HepG2 (cell line): ENCODE data around the gene SRRT. TPM values are rescaled to one million over a fixed set of nuclear protein-coding genes. Genes with fewer than 3 reads are reported as not detected.

Experiments used
- CAMTA2 ChIP-seq: sonication (generic); formaldehyde crosslinking; IDR thresholded peaks from 2 replicates; pipeline ENCODE4 v1.4.0; 2020; ENCODE audit warnings: mild to moderate bottlenecking, missing genetic modification reagents, borderline replicate concordance
- GABPB1 ChIP-seq: IDR thresholded peaks from 2 replicates; pipeline ENCODE4 v1.6.1; 2016; ENCODE audit warnings: mild to moderate bottlenecking, missing genetic modification reagents, moderate library complexity, missing compliant biosample characterization
- GTF2F1 ChIP-seq: fragments of 150-350 bp; IDR thresholded peaks from 2 replicates; pipeline ENCODE4 v1.6.1; 2014; ENCODE audit warnings: low read length
- KAT7 ChIP-seq: IDR thresholded peaks from 2 replicates; pipeline ENCODE4 v1.6.1; 2018; ENCODE audit warnings: borderline replicate concordance, missing compliant biosample characterization
- LCORL ChIP-seq, 2 experiments: fragments of 450-650 bp in 1 of 2; sonication (generic) in 1 of 2; formaldehyde crosslinking in 1 of 2; IDR thresholded peaks; 2 replicates each; pipeline versions ENCODE4 v1.5.0 to v1.6.1; 2017 to 2020; ENCODE audit warnings: antibody characterized with exemption in 1 of 2, missing genetic modification reagents in 1 of 2
- MAZ ChIP-seq, 2 experiments: sonication (generic) in 1 of 2; formaldehyde crosslinking in 1 of 2; IDR thresholded peaks; 2 replicates each; pipeline versions ENCODE4 v1.5.0 to v1.6.1; 2012 to 2020; ENCODE audit warnings: low read depth in 2 of 2, mild to moderate bottlenecking in 2 of 2, borderline replicate concordance in 1 of 2, improper control_type of control experiment in 1 of 2, low read length in 1 of 2, missing genetic modification reagents in 1 of 2, moderate library complexity in 1 of 2
- ZFP36 ChIP-seq: fragments of 150-350 bp; IDR thresholded peaks from 2 replicates; pipeline ENCODE4 v1.6.1; 2018; ENCODE audit warnings: borderline replicate concordance, low read length, low read depth; ENCODE audit not compliant: partially characterized antibody
- ZNF282 ChIP-seq: fragments of 450-650 bp; IDR thresholded peaks from 2 replicates; pipeline ENCODE4 v1.6.1; 2018; ENCODE audit not compliant: partially characterized antibody
- ZNF430 ChIP-seq: sonication (generic); formaldehyde crosslinking; IDR thresholded peaks from 2 replicates; pipeline ENCODE4 v1.9.0; 2021; ENCODE audit warnings: mild to moderate bottlenecking, missing genetic modification reagents
- polyA plus RNA-seq, 8 experiments: library from polyadenylated mRNA; depleted of rRNA in 3 of 8; stranded (reverse) in 7 of 8; unstranded in 1 of 8; fragments of >200 nt; fragmentation: Illumina TruSeq in 4 of 8; extraction: Trizol in 4 of 8; gene quantifications; 2 replicates each; pipeline versions ENCODE4 v1.2.1 to v1.2.3, GENCODE V29; 2011 to 2016; ENCODE audit warnings: low read depth in 4 of 8, missing spikeins in 1 of 8, mixed read lengths in 1 of 8; ENCODE audit not compliant: insufficient read depth in 1 of 8
- total RNA-seq, 5 experiments: library from RNA; depleted of rRNA; stranded (reverse); fragments of >200 nt; fragmentation: Illumina TruSeq; extraction: Trizol; gene quantifications; 2 replicates each; pipeline ENCODE4 v1.2.3, GENCODE V29; 2016; ENCODE audit warnings: low read depth in 1 of 5
- TF ChIP-seq, protein P1 (sequence below): sonication (generic); formaldehyde crosslinking; conservative IDR thresholded peaks from 2 replicates; pipeline ENCODE4 v1.4.0; 2020; ENCODE audit warnings: mild to moderate bottlenecking, missing genetic modification reagents, moderate library complexity
- TF ChIP-seq, protein P2 (sequence below): sonication (generic); formaldehyde crosslinking; IDR thresholded peaks from 2 replicates; pipeline ENCODE4 v1.5.1; 2020; ENCODE audit warnings: mild to moderate bottlenecking, missing genetic modification reagents
- TF ChIP-seq, protein P3 (sequence below), 2 experiments: sonication (generic) in 1 of 2; formaldehyde crosslinking in 1 of 2; IDR thresholded peaks; 2 replicates each; pipeline versions ENCODE4 v1.6.1 to v1.9.0; 2014 to 2022; ENCODE audit warnings: antibody characterized with exemption in 1 of 2, borderline replicate concordance in 1 of 2, inconsistent platforms in 1 of 2, low read depth in 1 of 2, missing genetic modification reagents in 1 of 2

SRRT gene
- total and polyA plus RNA-seq, 2 of the 13 experiments (the other 11 are each of a cell fraction or from before 2014, with no cell fraction given): 26.2 to 106 TPM

DNA sequence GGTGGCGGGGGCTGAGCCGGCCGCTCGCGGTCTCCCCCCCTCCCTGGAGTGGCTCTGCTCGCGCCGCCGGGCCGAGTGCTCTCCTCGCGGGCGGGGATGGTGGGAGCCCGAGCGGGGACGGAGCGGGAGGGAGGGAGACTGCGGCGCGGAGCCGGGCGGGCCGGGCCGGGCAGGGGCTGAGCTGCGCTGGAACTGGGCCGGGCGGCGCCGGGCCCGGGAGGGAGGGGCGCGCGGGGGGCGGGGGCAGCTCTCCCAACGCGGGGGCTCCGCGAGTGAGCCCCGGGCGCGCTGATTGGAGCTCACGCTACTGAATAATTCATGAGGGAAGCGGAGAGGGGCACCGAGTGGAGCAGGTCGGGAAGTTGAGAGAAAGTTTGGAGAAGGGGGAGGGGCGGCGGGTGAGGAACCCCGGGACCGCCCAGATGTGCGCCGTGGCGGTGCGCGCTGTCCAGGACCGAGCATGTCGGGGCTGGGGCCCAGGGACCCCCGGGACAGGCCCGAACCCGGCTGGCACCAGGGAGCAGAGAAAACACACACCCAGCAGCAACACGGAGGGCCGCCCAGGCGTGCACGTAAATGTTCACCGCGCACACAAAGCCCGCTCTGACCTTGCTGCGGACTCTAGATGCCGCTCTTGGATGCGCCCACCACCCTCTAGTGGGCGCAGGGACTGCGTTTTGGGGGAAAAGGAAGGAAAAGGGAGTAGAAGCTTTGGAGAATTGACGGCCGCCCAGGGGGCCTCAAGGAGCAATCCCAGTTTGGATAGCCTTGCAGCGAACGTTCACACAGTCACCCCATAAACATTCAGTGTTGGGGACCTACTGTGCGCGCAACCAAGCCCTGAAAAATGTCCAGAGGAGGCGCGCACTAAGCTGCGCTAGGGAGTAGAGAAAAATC, 47.3 kb upstream of the SRRT start, which contains the start of gene EPHB4 (continued):
- TF ChIP-seq, protein P1, sequence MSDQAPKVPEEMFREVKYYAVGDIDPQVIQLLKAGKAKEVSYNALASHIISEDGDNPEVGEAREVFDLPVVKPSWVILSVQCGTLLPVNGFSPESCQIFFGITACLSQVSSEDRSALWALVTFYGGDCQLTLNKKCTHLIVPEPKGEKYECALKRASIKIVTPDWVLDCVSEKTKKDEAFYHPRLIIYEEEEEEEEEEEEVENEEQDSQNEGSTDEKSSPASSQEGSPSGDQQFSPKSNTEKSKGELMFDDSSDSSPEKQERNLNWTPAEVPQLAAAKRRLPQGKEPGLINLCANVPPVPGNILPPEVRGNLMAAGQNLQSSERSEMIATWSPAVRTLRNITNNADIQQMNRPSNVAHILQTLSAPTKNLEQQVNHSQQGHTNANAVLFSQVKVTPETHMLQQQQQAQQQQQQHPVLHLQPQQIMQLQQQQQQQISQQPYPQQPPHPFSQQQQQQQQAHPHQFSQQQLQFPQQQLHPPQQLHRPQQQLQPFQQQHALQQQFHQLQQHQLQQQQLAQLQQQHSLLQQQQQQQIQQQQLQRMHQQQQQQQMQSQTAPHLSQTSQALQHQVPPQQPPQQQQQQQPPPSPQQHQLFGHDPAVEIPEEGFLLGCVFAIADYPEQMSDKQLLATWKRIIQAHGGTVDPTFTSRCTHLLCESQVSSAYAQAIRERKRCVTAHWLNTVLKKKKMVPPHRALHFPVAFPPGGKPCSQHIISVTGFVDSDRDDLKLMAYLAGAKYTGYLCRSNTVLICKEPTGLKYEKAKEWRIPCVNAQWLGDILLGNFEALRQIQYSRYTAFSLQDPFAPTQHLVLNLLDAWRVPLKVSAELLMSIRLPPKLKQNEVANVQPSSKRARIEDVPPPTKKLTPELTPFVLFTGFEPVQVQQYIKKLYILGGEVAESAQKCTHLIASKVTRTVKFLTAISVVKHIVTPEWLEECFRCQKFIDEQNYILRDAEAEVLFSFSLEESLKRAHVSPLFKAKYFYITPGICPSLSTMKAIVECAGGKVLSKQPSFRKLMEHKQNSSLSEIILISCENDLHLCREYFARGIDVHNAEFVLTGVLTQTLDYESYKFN (CRISPR knock-in tag): peak; percentile 63
- TF ChIP-seq, protein P2, sequence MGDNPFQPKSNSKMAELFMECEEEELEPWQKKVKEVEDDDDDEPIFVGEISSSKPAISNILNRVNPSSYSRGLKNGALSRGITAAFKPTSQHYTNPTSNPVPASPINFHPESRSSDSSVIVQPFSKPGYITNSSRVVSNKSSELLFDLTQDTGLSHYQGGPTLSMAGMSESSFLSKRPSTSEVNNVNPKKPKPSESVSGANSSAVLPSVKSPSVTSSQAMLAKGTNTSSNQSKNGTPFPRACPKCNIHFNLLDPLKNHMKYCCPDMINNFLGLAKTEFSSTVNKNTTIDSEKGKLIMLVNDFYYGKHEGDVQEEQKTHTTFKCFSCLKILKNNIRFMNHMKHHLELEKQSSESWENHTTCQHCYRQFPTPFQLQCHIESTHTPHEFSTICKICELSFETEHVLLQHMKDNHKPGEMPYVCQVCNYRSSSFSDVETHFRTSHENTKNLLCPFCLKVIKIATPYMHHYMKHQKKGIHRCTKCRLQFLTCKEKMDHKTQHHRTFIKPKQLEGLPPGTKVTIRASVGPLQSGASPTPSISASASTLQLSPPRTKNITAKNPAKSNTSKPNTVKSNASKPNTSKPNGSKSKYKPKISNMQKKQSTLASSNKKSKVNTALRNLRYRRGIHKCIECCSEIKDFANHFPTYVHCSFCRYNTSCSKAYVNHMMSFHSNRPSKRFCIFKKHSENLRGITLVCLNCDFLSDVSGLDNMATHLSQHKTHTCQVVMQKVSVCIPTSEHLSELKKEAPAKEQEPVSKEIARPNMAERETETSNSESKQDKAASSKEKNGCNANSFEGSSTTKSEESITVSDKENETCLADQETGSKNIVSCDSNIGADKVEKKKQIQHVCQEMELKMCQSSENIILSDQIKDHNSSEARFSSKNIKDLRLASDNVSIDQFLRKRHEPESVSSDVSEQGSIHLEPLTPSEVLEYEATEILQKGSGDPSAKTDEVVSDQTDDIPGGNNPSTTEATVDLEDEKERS (CRISPR knock-in tag): 0 out of 2 replicates have a peak, but pooled peaks have one; percentile 42
- TF ChIP-seq, protein P3, sequence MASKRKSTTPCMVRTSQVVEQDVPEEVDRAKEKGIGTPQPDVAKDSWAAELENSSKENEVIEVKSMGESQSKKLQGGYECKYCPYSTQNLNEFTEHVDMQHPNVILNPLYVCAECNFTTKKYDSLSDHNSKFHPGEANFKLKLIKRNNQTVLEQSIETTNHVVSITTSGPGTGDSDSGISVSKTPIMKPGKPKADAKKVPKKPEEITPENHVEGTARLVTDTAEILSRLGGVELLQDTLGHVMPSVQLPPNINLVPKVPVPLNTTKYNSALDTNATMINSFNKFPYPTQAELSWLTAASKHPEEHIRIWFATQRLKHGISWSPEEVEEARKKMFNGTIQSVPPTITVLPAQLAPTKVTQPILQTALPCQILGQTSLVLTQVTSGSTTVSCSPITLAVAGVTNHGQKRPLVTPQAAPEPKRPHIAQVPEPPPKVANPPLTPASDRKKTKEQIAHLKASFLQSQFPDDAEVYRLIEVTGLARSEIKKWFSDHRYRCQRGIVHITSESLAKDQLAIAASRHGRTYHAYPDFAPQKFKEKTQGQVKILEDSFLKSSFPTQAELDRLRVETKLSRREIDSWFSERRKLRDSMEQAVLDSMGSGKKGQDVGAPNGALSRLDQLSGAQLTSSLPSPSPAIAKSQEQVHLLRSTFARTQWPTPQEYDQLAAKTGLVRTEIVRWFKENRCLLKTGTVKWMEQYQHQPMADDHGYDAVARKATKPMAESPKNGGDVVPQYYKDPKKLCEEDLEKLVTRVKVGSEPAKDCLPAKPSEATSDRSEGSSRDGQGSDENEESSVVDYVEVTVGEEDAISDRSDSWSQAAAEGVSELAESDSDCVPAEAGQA (IDR thresholded peaks at IDR 0.05; ENCODE audit: low read depth): 0 out of 2 replicates have a peak, but pooled peaks have one; percentile 30
- TF ChIP-seq, protein P3 (CRISPR knock-in tag; IDR thresholded peaks at IDR 0.05; ENCODE audit: borderline replicate concordance): no peak
- TF ChIP-seq ZFP36: no peak
- TF ChIP-seq GABPB1 (CRISPR knock-in tag): peak; percentile 74; the same call in 1 of the 2 replicates
- TF ChIP-seq ZNF282: no peak
- no peak for TF ChIP-seq LCORL (IDR thresholded peaks at IDR 0.05)
- TF ChIP-seq LCORL (CRISPR knock-in tag; IDR thresholded peaks at IDR 0.05): peak; percentile 90
- peak; percentile 66; the same call in 1 of the 2 replicates for TF ChIP-seq MAZ (IDR thresholded peaks at IDR 0.05; ENCODE audit: borderline replicate concordance, low read depth, low read length)
- TF ChIP-seq MAZ (CRISPR knock-in tag; IDR thresholded peaks at IDR 0.05; ENCODE audit: low read depth): no peak
- TF ChIP-seq CAMTA2 (CRISPR knock-in tag): peak; percentile 64; the same call in 1 of the 2 replicates
- peak; percentile 79 for TF ChIP-seq KAT7 (CRISPR knock-in tag)
- no peak for TF ChIP-seq GTF2F1
- peak; percentile 84 for TF ChIP-seq ZNF430 (CRISPR knock-in tag)
